Tibial nerve (tissue), 4 donors: ENCODE results near the gene C19orf25.

Source experiments
- CTCF ChIP-seq, 5 experiments: fragments of 200-600 bp in 3 of 5; fragments of 450-650 bp in 2 of 5; sonication (generic) in 3 of 5; IDR thresholded peaks; one replicate each; pipeline ENCODE4 v1.5.1; 2016 to 2019; ENCODE audit warnings: antibody characterized with exemption in 5 of 5, mild to moderate bottlenecking in 3 of 5, moderate library complexity in 2 of 5
- EP300 ChIP-seq, 2 donors: sonication (generic); formaldehyde crosslinking; IDR thresholded peaks; one replicate each; pipeline ENCODE4 v1.6.1; 2017; ENCODE audit warnings: antibody characterized with exemption in 2 of 2, mild to moderate bottlenecking in 1 of 2

DNA sequence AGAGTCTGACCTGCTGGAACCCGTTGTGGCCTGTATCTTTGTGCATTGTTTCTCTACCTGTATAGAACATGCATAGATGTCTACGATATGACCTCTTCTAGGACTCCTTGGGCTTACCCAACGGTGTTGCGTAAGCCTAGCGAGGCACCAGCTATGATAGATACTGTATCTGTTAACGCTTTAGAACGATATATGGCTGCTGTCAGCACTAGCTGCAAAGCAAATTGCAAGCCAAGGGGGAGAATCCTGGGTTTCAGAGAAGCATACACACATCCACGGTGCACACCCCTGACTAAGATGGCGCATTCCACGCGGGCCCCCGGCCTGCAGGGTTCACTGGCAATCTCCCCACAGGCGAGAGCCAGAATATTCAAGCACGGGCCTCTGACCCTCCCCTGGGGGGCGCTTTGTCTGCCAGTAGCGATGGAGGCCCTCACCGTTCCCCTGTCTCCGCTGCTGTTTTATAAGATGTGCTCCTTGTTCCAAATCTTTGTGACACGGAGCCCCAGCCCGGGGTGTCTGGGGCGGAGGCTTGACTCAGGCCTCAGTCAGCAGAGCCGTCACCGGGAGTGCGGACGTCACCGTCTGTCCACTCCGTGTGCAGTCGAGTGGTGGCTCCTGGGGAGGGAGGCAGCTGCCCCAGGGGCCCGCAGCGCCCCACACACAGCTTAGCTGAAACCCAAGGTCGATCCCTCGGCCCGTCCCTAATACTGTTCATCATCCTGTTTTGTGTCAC is 53.7 kb downstream of the C19orf25 start:
- no peak for TF ChIP-seq EP300 (IDR thresholded peaks at IDR 0.05)
- no peak for TF ChIP-seq CTCF (IDR thresholded peaks at IDR 0.05)
